CD4-positive, alpha-beta T cell treated with Interleukin-1 beta for 1 hour (primary cell): ENCODE measurements around the gene PSMD1.

Source experiments
- DNase-seq, 2 donors: peaks; one replicate each; pipeline ENCODE4 v3.0.0-alpha.2; 2020 to 2022

The PSMD1 gene

DNA sequence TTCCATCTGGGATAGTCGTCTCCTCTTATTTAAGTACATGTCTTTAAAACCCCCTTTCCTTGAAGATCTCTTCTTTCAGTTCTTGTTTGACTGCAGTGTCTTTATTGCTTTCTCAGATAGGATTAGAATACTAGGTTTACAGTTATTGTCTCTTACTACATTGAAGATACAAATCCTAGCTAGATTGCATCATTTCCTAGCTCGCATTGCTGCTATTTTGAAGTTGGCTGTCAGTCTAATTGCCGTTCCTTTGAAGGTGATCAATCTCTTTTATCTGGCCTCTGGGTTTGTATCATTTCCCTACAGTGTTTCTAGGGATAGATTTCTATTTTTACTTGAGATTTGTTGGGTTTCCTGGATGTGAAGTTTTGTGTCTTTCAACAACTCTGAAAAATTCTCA lies 162.6 kb downstream of the PSMD1 start:
- no peak for DNase-seq

DNA sequence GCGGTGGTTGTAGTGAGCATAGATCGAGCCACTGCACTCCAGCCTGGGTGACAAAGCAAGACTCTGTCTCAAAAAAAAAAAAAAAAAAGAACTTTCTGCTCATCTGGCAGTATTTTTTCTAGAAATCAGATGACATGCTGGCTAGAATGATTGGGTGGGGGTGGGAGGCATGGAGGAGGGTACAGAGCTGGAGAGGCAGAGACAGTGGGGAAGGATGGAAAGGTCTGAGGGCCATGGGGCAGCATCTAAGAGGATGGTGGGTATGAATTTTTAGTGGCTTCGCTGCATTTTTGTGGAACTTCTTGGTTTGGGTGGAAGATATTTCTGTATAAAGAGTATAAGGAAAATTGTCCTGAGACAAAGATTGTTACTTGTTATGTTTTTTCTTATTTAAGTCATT lies 165.1 kb downstream of the PSMD1 start:
- DNase-seq: no peak
